Stimulated activated CD4-positive, alpha-beta T cell treated with anti-CD3 and anti-CD28 coated beads, Interleukin-1b, Interleukin-23, amount 100 ng/mL, for 24 hours (primary cell): ENCODE measurements around the gene KANSL2.
A peak's percentile ranks its signal among the peaks of the same experiment; 100 is the strongest.
"Not testable (repeated sequence)": the region's sequence is repeated elsewhere in the genome, so short reads cannot be mapped to it uniquely, and the experiment has no call there.

ENCODE experiments used
- DNase-seq, 4 experiments: peaks; one replicate each; pipeline ENCODE4 v3.0.0-alpha.2; 2020; ENCODE audit warnings: low read depth in 4 of 4, low spot score in 1 of 4

KANSL2 gene, protein sequence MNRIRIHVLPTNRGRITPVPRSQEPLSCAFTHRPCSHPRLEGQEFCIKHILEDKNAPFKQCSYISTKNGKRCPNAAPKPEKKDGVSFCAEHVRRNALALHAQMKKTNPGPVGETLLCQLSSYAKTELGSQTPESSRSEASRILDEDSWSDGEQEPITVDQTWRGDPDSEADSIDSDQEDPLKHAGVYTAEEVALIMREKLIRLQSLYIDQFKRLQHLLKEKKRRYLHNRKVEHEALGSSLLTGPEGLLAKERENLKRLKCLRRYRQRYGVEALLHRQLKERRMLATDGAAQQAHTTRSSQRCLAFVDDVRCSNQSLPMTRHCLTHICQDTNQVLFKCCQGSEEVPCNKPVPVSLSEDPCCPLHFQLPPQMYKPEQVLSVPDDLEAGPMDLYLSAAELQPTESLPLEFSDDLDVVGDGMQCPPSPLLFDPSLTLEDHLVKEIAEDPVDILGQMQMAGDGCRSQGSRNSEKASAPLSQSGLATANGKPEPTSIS

DNA sequence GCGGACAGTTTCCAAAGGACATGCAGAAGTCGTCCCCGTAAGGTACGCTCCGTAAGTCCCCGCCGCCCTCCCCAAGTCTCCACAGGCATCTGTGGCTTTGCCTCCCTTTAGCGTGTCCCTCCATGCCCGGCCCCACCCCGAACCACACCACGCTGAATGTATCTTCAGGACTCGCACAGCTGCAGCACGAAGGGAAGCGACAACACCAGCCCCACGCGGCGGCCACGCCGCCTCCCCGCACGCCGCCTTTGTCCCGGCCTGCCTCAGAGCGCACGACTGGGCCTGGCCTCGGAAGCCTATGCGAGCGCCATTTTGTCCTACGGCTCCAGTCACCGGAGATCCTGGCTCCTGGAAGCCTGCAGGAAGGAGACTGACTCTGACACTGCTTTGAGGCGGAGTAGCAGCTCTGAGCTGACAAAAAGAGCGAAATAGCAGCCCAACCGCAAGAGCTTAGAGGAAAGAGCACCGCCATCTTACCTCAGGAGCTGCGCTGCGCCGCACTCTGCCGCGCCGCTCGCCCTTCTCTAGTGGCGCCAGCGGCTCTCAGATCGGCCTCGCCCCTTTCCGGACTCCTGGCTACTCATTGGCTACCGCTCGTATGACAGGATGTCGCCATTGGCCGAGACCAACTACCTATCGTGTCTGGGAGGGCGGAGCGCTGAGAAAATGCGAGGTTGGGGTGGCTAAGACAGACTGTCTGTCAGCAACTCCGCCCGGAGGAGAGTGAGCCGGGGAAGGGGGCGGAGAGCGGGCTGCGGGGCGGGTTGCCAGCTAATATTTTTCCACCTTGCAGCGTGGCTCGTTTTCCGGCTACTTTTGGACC lies at the start of gene KANSL2:
Gene KANSL2, minus strand, starts transcription at position 529 of the 823 bp plus-strand sequence. CDS start 606 bp downstream, outside the sequence.
- DNase-seq, result peak; percentile 88 to 97 (median 94)

DNA sequence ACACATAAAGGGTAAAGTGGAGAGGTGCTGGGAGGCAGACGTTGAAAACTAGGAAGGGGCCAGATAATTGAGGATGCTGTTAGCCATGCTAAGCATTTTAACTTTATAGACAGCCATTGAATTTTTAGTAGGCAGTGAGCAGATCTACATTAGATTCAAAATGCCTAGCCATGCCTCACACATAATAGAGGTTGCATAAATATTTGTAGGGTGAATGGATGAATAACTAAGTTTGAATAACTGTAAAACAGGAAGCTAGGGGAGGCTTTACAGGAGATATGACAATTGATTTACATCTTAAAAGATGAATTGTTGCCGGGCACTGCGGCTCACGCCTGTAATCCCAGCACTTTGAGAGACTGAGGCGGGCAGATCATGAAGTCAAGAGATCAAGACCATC lies 46.8 kb upstream of the KANSL2 start:
- DNase-seq, result no peak

DNA sequence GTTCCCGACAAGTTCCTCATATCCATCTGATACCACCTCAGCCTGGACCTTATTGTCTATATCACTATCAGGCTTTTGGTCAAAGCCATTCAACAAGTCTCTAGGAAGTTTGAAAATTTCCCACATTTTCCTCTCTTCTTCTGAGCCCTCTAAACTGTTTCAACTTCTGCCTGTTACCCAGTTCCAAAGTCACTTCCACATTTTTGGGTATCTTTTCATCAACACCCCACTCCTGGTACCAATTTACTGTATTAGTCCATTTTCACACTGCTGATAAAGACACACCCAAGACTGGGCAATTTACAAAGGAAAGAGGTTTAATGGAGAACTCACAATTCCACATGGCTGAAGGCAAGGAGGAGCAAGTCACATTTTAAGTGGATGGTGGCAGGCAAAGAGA lies 38.7 kb upstream of the KANSL2 start:
- DNase-seq, result not testable (repeated sequence)

DNA sequence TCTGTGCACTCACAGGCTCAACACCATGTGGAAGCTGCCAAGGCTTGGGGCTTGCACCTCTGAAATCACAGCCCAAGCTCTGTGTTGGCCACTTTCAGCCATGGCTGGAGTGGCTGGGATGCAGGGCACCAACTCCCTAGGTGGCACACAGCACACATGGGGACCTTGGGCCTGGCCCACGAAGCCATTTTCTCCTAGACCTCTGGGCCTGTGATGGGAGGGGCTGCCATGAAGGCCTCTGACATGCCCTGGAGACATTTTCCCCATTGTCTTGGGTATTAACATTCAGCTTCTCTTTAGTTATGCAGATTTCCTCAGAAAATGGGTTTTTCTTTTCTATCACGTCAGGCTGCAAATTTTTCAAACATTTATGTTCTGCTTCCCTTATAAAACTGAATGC lies 38.1 kb upstream of the KANSL2 start:
- not testable (repeated sequence) for DNase-seq

DNA sequence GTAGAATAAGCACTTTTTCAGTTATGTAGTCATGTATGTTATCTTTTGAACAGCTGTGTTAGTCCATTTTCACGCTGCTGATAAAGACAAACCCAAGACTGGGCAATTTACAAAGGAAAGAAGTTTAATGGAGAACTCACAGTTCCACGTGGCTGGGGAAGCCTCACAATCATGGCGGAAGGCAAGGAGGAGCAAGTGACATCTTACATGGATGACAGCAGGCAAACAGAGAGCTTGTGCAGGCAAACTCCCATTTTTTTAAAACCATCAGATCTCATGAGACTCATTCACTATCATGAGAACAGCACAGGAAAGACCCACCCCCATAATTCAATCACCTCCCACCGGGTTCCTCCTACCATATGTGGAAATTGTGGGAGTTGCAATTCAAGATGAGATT lies 37.0 kb upstream of the KANSL2 start:
- DNase-seq, result not testable (repeated sequence)

DNA sequence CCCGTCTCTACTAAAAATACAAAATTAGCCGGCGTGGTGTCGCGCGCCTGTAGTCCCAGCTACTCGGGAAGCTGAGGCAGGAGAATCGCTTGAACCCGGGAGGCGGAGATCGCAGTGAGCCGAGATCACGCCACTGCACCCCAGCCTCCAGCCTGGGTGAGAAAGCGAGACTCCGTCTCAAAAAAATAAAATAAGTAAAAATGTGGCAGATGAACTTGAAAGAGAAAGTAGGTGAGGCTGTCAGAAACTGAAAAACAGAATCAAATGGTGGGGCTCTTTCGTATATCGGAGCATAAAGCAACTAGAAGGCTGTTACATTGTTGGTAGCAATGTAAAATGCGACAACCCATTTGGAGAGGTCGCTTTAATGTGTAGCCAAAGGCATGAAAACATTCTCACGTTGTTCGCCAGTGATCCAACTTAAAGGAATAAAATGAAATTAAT lies 35.2 kb upstream of the KANSL2 start:
- DNase-seq, result no peak

DNA sequence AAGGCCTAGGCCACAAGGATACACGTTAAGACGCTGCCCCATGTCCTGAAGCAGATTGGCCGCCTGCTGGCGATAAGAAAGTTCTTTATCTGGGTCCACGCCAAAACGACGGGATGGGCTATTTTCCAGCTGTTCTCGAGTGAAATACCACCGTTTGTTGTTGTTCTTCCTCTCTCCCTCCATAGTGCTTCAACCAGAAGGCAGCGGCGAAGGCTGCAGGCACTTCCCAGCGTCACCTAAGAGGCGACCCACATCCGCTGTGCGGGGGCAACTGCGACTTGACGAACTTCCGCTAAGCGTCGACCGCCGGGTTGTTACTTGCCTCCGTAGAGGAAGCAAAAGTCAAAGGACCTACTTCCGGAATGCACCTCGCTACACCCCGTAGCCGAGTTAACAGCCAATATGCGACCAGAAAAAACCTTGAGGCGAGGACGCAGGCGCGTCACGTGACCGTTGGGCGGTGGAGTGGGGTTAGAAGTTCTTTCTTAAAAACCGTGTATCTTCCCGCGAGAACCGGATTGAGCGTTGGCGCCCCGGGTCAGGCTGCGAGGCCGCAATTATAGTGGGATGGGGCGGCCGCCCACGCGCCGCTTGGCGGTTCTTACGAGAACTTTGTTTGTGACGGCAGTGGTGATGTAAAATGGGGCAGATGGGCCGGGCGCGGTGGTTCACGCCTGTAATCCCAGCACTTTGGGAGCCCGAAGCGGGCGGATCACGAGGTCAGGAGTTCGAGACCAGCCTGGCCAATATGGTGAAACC lies 34.6 kb upstream of the KANSL2 start, which contains the start of gene CCNT1:
Gene CCNT1, minus strand, starts transcription at position 215 of the 759 bp plus-strand sequence. Its CDS starts 32 bp downstream, at position 183.
- DNase-seq, result peak; percentile 94 to 99 (median 96)

DNA sequence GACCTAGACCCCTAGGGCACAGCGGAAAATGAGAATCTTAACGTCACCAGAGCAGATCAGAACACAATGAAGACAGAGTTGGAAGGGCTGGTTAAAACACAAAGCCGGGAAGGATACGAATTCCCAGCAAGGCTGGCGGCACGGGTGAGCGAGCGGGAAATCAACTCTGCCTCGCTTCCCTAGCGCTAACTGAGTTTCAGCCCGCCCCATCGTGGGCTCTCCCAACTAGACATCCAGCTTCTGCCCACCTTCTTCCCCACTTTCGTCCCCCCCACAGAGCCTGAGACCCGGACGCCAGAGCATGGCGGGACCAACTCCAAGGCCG lies 34.1 kb upstream of the KANSL2 start:
- no peak for DNase-seq

DNA sequence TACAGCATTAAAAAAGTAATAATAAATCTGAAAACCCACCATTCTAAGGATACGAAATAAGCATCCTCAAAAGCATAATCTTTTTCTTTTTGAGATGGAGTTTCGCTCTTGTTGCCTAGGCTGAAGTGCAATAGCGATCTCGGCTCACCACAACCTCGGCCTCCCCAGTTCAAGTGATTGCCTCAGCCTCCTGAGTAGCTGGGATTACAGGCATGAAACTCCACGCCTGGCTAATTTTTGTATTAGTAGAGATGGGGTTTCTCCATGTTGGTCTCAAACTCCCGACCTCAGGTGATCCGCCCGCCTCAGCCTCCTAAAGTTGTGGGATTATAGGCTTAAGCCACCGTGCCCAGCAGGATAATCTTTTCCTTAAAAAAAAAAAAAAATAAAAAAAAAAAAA lies 30.2 kb upstream of the KANSL2 start:
- DNase-seq, result no peak

DNA sequence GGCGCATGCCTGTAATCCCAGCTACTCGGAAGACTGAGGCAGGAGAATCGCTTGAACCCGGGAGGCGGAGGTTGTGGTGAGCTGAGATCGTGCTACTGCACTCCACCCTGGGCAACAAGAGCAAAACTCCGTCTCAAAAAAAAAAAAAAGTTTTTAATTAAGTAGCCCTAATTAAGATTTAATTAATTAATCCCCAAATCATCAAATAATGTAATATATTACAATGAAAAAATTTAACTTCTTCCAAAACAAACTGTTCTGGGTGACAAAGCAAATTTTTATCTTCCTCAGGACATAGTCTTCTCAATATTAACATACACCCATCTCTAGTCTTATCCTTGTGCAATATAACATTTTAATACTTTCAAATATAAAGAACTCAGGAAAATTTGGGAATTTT lies 16.8 kb upstream of the KANSL2 start:
- DNase-seq, result not testable (repeated sequence)

DNA sequence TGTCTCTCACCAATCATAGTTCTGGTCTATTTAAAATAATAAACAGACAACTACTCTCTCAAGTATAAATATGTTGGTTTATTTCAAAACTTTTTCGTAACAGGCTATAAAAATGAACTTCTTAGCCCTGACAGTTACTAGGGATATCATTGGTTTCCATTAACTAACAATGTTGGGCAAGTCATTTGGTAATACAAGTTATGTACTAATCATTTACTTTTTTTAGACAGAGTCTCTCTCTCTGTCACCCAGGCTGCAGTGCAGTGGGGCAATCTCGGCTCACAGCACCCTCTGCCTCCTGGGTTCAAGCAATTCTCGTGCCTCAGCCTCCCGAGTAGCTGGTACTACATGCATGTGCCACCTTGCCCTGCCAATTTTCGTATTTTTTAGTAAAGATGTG lies 14.6 kb upstream of the KANSL2 start:
- DNase-seq, result no peak

DNA sequence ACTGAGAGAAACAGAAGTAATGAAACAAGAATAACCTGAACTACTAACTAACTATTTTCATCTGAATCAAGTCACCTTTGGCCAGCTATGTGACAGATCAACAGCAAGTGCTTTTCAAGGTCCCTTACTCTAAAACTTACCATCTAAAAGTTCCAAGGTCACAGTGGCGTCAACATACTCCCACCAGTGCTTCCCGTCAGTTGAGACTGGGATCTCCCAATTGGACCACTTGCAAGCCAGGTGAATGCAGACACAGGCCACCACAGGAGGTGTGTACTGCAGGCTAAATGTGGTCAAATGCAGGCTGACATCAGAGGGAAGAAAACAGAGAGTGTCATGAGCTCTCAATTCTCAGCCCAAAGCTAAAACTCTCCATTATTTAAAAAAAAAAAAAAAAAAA lies 13.8 kb upstream of the KANSL2 start:
- DNase-seq, result no peak

DNA sequence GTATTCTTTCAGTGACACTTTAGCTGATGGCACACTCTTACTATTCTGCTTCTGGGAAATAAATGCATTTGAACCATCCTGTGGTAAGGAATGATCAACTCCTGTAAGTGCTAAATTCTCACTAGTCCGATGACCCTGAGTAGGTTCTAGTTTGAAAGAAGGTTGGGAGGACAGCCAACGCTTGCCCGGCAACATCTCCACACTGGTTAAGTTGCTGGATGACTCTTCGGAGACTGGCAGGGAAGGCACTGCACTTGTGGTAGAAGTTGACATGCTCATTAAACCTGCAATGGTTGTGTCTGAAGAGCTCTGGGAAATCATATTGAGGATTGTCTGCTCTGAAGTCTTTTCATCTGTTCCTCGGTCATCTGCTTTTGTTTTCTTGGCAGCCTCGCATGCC lies 12.0 kb upstream of the KANSL2 start:
- no peak for DNase-seq

DNA sequence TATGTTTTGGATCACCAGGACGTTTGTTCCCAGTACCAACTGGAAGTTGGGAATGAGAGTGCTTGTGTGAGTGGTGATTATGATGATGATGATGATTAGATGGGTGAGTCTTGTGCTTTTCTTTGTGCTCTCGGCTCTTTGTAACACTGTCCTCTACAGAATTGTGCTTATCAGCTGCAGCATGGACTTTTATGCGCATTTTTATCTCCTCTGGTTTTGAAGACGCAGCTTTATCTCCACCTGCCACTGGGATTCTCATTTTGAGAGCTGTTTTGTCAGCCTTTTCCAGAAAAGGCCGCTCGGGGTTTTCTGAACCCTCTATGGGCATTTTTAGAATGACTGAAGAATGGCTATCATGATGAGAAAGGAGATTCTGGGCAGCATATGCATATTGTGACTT lies 11.5 kb upstream of the KANSL2 start:
- DNase-seq, result no peak

DNA sequence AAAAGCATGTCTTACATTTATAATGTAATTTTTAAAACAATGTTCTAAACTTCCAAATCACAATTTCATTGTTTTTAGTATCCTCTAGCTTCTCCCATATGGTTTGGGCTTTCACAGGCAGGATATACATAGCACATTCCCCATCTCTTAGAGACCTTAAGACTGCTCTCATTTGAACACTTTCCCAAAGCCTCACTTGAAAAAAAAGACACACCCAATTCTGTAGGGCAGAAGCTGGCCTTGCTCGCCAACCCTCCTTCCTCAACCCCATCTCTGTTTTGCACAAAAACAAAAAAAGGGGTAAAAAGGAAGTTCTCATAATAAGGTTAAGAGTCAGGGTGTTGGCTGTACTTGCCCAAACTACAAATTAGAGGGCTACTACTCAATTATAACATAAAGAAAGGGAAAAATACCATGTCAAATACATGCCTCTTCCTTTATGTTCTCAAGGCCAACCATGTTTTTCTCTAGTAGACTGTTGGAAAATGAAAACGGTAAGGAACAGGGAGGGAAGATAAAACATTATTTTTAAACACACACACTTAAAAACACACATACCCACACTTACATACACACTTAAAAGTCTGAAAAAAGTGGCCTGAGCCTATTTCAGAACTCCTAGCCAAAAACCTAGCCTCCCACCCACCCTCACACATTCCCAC lies 9.9 kb upstream of the KANSL2 start:
- DNase-seq, result no peak

DNA sequence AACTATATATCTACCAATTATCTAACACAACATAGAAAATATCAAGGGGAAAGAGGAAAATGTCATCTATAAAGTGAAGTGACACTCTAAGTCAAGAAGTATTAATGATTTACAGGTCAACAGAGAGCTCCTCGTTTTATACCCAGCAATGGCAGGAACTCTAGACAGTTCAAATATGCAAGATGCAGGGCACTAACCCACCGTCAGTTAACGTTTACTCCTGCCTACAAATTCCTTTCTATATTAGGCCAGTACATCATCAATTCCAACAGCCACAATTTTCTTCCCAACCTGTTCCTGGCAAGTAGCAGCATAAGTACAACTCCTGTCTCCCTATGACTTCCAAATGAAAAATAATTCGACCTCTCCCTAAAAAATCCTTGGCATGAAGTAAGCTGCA lies 9.0 kb upstream of the KANSL2 start:
- DNase-seq, result no peak

DNA sequence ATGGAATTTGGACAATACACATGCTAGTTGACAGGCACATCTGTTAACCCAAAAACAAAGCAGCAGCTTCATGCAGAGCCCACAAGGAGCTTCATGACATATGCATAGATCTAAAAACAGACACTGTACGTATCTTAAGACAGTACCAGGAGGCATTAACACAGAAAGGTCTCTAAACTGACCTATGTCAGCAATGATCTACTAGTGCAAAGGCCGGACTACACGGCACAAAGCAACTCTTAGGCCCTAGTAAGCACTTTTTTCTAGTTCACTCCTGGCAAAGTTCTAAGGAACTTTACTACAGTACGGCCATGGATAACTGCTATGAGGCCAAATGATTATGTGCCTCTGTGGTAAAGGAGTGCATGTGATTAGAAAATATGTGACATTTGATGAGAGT lies 8.4 kb upstream of the KANSL2 start:
- DNase-seq, result no peak

DNA sequence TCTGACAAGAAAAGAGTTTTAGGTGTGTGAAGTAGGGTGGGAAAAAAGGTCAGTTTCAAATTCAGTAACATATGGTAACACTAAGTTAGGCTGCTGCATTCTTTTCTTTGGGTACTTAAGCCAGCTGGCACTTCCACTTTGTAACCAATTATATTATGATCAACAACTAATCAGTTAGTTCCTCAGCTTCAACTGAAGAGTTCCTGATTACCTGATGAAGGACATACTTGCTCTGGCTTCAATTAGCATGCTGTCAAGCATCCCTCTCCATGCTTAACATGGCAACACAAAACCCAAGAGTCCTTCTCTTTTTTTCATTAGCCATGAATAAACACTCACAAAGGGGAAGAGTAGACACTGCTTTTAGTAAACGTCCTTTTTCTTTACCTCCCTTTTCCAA lies 6.8 kb upstream of the KANSL2 start:
- no peak for DNase-seq

DNA sequence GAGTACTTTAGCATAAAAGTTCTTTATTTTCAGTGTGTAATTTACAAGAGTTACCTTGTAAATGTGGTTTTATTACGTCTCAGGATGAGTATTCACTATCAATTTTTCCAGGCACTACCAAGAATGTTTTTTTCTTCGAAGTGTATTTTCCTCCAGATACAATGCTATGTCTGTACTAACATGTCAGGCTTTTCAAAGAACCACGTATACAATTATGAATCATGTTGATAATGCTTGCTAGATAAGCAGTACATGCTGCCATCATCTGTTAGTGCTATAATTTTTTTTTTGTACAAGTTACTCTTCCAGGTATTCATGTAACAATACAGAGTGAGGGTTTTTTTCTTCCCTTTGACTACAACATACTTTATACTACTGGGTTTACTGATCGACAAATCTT lies 5.6 kb upstream of the KANSL2 start:
- no peak for DNase-seq

DNA sequence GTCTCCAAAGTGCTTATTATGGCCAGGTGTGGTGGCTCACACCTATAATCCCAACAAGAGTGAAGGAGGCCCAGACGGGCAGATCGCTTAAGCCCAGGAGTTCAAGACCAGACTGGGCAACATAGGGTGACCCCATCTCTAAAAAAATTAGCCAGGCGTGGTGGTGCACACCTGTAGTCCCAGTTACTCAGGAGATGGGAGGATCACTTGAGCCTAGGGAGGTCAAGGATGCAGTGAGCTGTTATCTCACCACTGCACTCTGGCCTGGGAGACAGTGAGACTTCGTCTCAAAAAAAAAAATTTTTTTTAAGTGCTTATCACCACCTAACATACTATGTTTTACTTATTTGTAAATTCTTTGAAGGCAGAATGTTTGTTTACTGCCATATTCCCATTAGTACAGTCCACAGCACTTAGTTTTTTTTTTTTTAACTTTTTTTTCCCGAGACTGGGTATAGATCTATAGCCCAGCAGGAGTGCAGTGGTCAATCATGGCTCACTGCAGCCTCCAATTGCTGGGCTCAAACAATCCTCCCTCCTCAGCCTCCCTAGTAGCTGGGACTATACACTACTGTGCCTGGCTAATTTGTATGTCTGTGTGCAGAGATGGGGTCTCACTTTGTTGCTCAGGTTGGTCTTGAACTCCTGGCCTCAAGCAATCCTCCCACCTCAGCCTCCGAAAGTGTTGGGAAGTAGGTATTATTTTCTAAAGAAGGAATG lies 4.7 kb upstream of the KANSL2 start:
- DNase-seq, result no peak
